Activated T-cell treated with anti-CD3 and anti-CD28 coated beads, Interleukin-2, amount 50 U/mL, for 24 hours (primary cell): Measurements from ENCODE around the gene HS3ST3A1.

ENCODE experiments used
- DNase-seq: peaks from one replicate; pipeline ENCODE4 v3.0.0-alpha.2; 2020
- H3K27ac Mint-ChIP-seq: 2 replicates; pipeline ENCODE4 v1.8.0; 2020; ENCODE audit warnings: mild to moderate bottlenecking, mixed read lengths
- H3K27me3 Mint-ChIP-seq: 2 replicates; pipeline ENCODE4 v1.8.0; 2020; ENCODE audit warnings: mixed read lengths
- H3K36me3 Mint-ChIP-seq: 2 replicates; pipeline ENCODE4 v1.8.0; 2020; ENCODE audit warnings: low read depth, mixed read lengths
- H3K4me1 Mint-ChIP-seq: 2 replicates; pipeline ENCODE4 v1.8.0; 2020; ENCODE audit warnings: low read depth, mixed read lengths
- H3K4me3 Mint-ChIP-seq: 2 replicates; pipeline ENCODE4 v1.8.0; 2020; ENCODE audit warnings: mild to moderate bottlenecking, moderate library complexity, mixed read lengths
- H3K9me3 Mint-ChIP-seq: 2 replicates; pipeline ENCODE4 v1.8.0; 2020; ENCODE audit warnings: mixed read lengths

HS3ST3A1 gene

GRCh38 chr17:13593021-13593751 is 8.5 kb downstream of the HS3ST3A1 start:
- H3K4me1 Mint-ChIP-seq, result peaks cover 3% of the 10 kb centered on the region
- H3K4me3 Mint-ChIP-seq, result no peak overlapping the region
- H3K9me3 Mint-ChIP-seq, result no peaks in the 10 kb centered on the region
- peaks cover 16% of the 10 kb centered on the region for H3K27me3 Mint-ChIP-seq
- no peak for DNase-seq
- no peaks in the 10 kb centered on the region for H3K36me3 Mint-ChIP-seq
- H3K27ac Mint-ChIP-seq, result no peak overlapping the region

- DNase-seq, result no peak
- Mint-ChIP-seq H3K27ac (no peak overlapping the region), H3K36me3 (no peaks in the 10 kb centered on the region), H3K9me3 (no peaks in the 10 kb centered on the region), H3K4me1 (peaks cover 3% of the 10 kb centered on the region), H3K4me3 (no peak overlapping the region), H3K27me3 (peaks cover 16% of the 10 kb centered on the region)
Measured at GRCh38 chr17:13592427-13592826, 9.3 kb downstream of the HS3ST3A1 start.

GRCh38 chr17:13590441-13590840 is 11.3 kb downstream of the HS3ST3A1 start:
- H3K36me3 Mint-ChIP-seq, result no peaks in the 10 kb centered on the region
- DNase-seq, result no peak
- H3K27ac Mint-ChIP-seq, result no peak overlapping the region
- peaks cover 3% of the 10 kb centered on the region for H3K4me1 Mint-ChIP-seq
- no peaks in the 10 kb centered on the region for H3K9me3 Mint-ChIP-seq
- no peak overlapping the region for H3K4me3 Mint-ChIP-seq
- H3K27me3 Mint-ChIP-seq, result peaks cover 9% of the 10 kb centered on the region

- Mint-ChIP-seq H3K4me1 (peaks cover 2% of the 10 kb centered on the region), H3K4me3 (no peak overlapping the region), H3K36me3 (no peaks in the 10 kb centered on the region), H3K27me3 (peaks cover 13% of the 10 kb centered on the region), H3K27ac (no peak overlapping the region), H3K9me3 (no peaks in the 10 kb centered on the region)
- no peak for DNase-seq
Measured at GRCh38 chr17:13589658-13590057, 12.1 kb downstream of the HS3ST3A1 start.

- Mint-ChIP-seq H3K27ac (no peak overlapping the region), H3K27me3 (peaks cover 17% of the 10 kb centered on the region), H3K4me1 (no peaks in the 10 kb centered on the region), H3K9me3 (no peaks in the 10 kb centered on the region), H3K36me3 (no peaks in the 10 kb centered on the region), H3K4me3 (no peak overlapping the region)
- DNase-seq, result no peak
Measured at GRCh38 chr17:13587487-13588338, 14.0 kb downstream of the HS3ST3A1 start.

GRCh38 chr17:13584701-13585080 is 17.0 kb downstream of the HS3ST3A1 start:
- no peaks in the 10 kb centered on the region for H3K36me3 Mint-ChIP-seq
- H3K27me3 Mint-ChIP-seq, result peaks cover 22% of the 10 kb centered on the region
- no peak overlapping the region for H3K27ac Mint-ChIP-seq
- no peaks in the 10 kb centered on the region for H3K4me1 Mint-ChIP-seq
- H3K9me3 Mint-ChIP-seq, result no peaks in the 10 kb centered on the region
- DNase-seq, result no peak
- H3K4me3 Mint-ChIP-seq, result no peak overlapping the region

- H3K27me3 Mint-ChIP-seq, result peaks cover 22% of the 10 kb centered on the region
- no peaks in the 10 kb centered on the region for H3K9me3 Mint-ChIP-seq
- H3K4me3 Mint-ChIP-seq, result no peak overlapping the region
- no peak overlapping the region for H3K27ac Mint-ChIP-seq
- no peaks in the 10 kb centered on the region for H3K36me3 Mint-ChIP-seq
- no peak for DNase-seq
- H3K4me1 Mint-ChIP-seq, result no peaks in the 10 kb centered on the region
Measured at GRCh38 chr17:13583996-13584700, 17.6 kb downstream of the HS3ST3A1 start.

- no peak for DNase-seq
- no peaks in the 10 kb centered on the region for H3K9me3 Mint-ChIP-seq
- H3K36me3 Mint-ChIP-seq, result no peaks in the 10 kb centered on the region
- no peak overlapping the region for H3K4me3 Mint-ChIP-seq
- H3K27me3 Mint-ChIP-seq, result peaks cover 22% of the 10 kb centered on the region
- no peak overlapping the region for H3K27ac Mint-ChIP-seq
- H3K4me1 Mint-ChIP-seq, result no peaks in the 10 kb centered on the region
Measured at GRCh38 chr17:13582776-13583547, 18.8 kb downstream of the HS3ST3A1 start.

GRCh38 chr17:13581925-13582324 is 19.8 kb downstream of the HS3ST3A1 start:
- Mint-ChIP-seq H3K4me3 (no peak overlapping the region), H3K36me3 (no peaks in the 10 kb centered on the region), H3K27me3 (peaks cover 17% of the 10 kb centered on the region), H3K9me3 (peaks cover 4% of the 10 kb centered on the region), H3K27ac (no peak overlapping the region), H3K4me1 (no peaks in the 10 kb centered on the region)
- no peak for DNase-seq

- Mint-ChIP-seq H3K9me3 (peaks cover 7% of the 10 kb centered on the region), H3K36me3 (no peaks in the 10 kb centered on the region)
Measured at GRCh38 chr17:13580790-13581189, 20.9 kb downstream of the HS3ST3A1 start.

GRCh38 chr17:13576661-13577526 is 24.8 kb downstream of the HS3ST3A1 start:
- Mint-ChIP-seq H3K4me1 (no peaks in the 10 kb centered on the region), H3K9me3 (peaks cover 7% of the 10 kb centered on the region), H3K4me3 (no peak overlapping the region), H3K36me3 (no peaks in the 10 kb centered on the region), H3K27ac (no peak overlapping the region), H3K27me3 (peaks cover 32% of the 10 kb centered on the region)
- DNase-seq, result no peak

More at GRCh38 chr17:13580790-13581189, 20.9 kb downstream of the HS3ST3A1 start:
- H3K4me3 Mint-ChIP-seq, result no peak overlapping the region
- no peaks in the 10 kb centered on the region for H3K4me1 Mint-ChIP-seq
- H3K27me3 Mint-ChIP-seq, result peaks cover 14% of the 10 kb centered on the region
- no peak overlapping the region for H3K27ac Mint-ChIP-seq
- no peak for DNase-seq

- no peak overlapping the region for H3K4me3 Mint-ChIP-seq
- H3K27ac Mint-ChIP-seq, result no peak overlapping the region
- no peaks in the 10 kb centered on the region for H3K4me1 Mint-ChIP-seq
- H3K27me3 Mint-ChIP-seq, result peaks cover 33% of the 10 kb centered on the region
- DNase-seq, result no peak
- no peaks in the 10 kb centered on the region for H3K36me3 Mint-ChIP-seq
- H3K9me3 Mint-ChIP-seq, result peaks cover 7% of the 10 kb centered on the region
Measured at GRCh38 chr17:13575922-13576419, 25.8 kb downstream of the HS3ST3A1 start.

- Mint-ChIP-seq H3K4me3 (no peak overlapping the region), H3K27ac (no peak overlapping the region), H3K27me3 (peaks cover 33% of the 10 kb centered on the region), H3K4me1 (no peaks in the 10 kb centered on the region), H3K36me3 (no peaks in the 10 kb centered on the region), H3K9me3 (peaks cover 7% of the 10 kb centered on the region)
- no peak for DNase-seq
Measured at GRCh38 chr17:13575466-13575865, 26.3 kb downstream of the HS3ST3A1 start.
